ENCODE measurements around the gene COQ8A. TPM values are rescaled to one million over a fixed set of nuclear protein-coding genes. Genes with fewer than 3 reads are reported as not detected.

Gene COQ8A
- polyA plus RNA-seq, 1 donor = 38.7 TPM

- H3K27ac ChIP-seq (ENCODE audit: low read length) = no peak overlapping the region
- no CpG with 5 or more reads among the region's 6 CpGs for WGBS (ENCODE audit: insufficient coverage, low lambda C conversion rate)
- peaks cover 7% of the 10 kb centered on the region for H3K36me3 ChIP-seq (ENCODE audit: control insufficient read depth, insufficient read depth, low read length)
- no peak for DNase-seq
- no peak overlapping the region for H3K4me3 ChIP-seq (ENCODE audit: low read length)
- peaks cover 11% of the 10 kb centered on the region for H3K9me3 ChIP-seq (ENCODE audit: control insufficient read depth, low read depth, low read length)
- peaks cover 23% of the 10 kb centered on the region for H3K4me1 ChIP-seq (ENCODE audit: control insufficient read depth, insufficient read depth, low read length)
- no peaks in the 10 kb centered on the region for H3K27me3 ChIP-seq (ENCODE audit: control insufficient read depth, insufficient read depth, low read length)
These were observed 32.8 kb downstream of the COQ8A start for GRCh38 chr1:226972931-226973330.

GRCh38 chr1:226973371-226973897 is 33.3 kb downstream of the COQ8A start:
- peaks cover 8% of the 10 kb centered on the region for H3K36me3 ChIP-seq (ENCODE audit: control insufficient read depth, insufficient read depth, low read length)
- peaks cover 23% of the 10 kb centered on the region for H3K4me1 ChIP-seq (ENCODE audit: control insufficient read depth, insufficient read depth, low read length)
- no peaks in the 10 kb centered on the region for H3K27me3 ChIP-seq (ENCODE audit: control insufficient read depth, insufficient read depth, low read length)
- no CpG with 5 or more reads among the region's 5 CpGs for whole genome bisulfite sequencing (ENCODE audit: insufficient coverage, low lambda C conversion rate)
- H3K27ac ChIP-seq (ENCODE audit: low read length) = peak overlapping the region; percentile 67
- DNase-seq = no peak
- H3K9me3 ChIP-seq (ENCODE audit: control insufficient read depth, low read depth, low read length) = peaks cover 11% of the 10 kb centered on the region
- no peak overlapping the region for H3K4me3 ChIP-seq (ENCODE audit: low read length)

- H3K36me3 ChIP-seq (ENCODE audit: control insufficient read depth, insufficient read depth, low read length) = peaks cover 9% of the 10 kb centered on the region
- H3K27me3 ChIP-seq (ENCODE audit: control insufficient read depth, insufficient read depth, low read length) = no peaks in the 10 kb centered on the region
- no peak overlapping the region for H3K4me3 ChIP-seq (ENCODE audit: low read length)
- no CpG with 5 or more reads among the region's 11 CpGs for WGBS (ENCODE audit: insufficient coverage, low lambda C conversion rate)
- peaks cover 23% of the 10 kb centered on the region for H3K4me1 ChIP-seq (ENCODE audit: control insufficient read depth, insufficient read depth, low read length)
- peak in 1 of 2 donors; percentile 38 for DNase-seq
- peaks cover 11% of the 10 kb centered on the region for H3K9me3 ChIP-seq (ENCODE audit: control insufficient read depth, low read depth, low read length)
- H3K27ac ChIP-seq (ENCODE audit: low read length) = peak overlapping the region; percentile 67
These were observed 33.9 kb downstream of the COQ8A start for GRCh38 chr1:226973898-226974543.

GRCh38 chr1:226974544-226975258 is 34.6 kb downstream of the COQ8A start:
- Histone ChIP-seq H3K27ac (ENCODE audit: low read length) (peak overlapping the region; percentile 67), H3K36me3 (ENCODE audit: control insufficient read depth, insufficient read depth, low read length) (peaks cover 13% of the 10 kb centered on the region), H3K27me3 (ENCODE audit: control insufficient read depth, insufficient read depth, low read length) (no peaks in the 10 kb centered on the region), H3K4me3 (ENCODE audit: low read length) (no peak overlapping the region), H3K4me1 (ENCODE audit: control insufficient read depth, insufficient read depth, low read length) (peaks cover 23% of the 10 kb centered on the region), H3K9me3 (ENCODE audit: control insufficient read depth, low read depth, low read length) (peaks cover 11% of the 10 kb centered on the region)
- DNase-seq = peak; percentile 61 to 77
- WGBS (ENCODE audit: insufficient coverage, low lambda C conversion rate) = no CpG with 5 or more reads among the region's 14 CpGs

- peaks cover 23% of the 10 kb centered on the region for H3K4me1 ChIP-seq (ENCODE audit: control insufficient read depth, insufficient read depth, low read length)
- H3K36me3 ChIP-seq (ENCODE audit: control insufficient read depth, insufficient read depth, low read length) = peaks cover 17% of the 10 kb centered on the region
- no peak for DNase-seq
- H3K27ac ChIP-seq (ENCODE audit: low read length) = peak overlapping the region; percentile 67
- WGBS (ENCODE audit: insufficient coverage, low lambda C conversion rate) = no CpG with 5 or more reads among the region's 32 CpGs
- H3K27me3 ChIP-seq (ENCODE audit: control insufficient read depth, insufficient read depth, low read length) = no peaks in the 10 kb centered on the region
- H3K4me3 ChIP-seq (ENCODE audit: low read length) = no peak overlapping the region
- peaks cover 11% of the 10 kb centered on the region for H3K9me3 ChIP-seq (ENCODE audit: control insufficient read depth, low read depth, low read length)
These were observed 35.5 kb downstream of the COQ8A start for GRCh38 chr1:226975259-226976250.

GRCh38 chr1:226976276-226976977 is 36.3 kb downstream of the COQ8A start:
- peaks cover 8% of the 10 kb centered on the region for H3K9me3 ChIP-seq (ENCODE audit: control insufficient read depth, low read depth, low read length)
- no peak overlapping the region for H3K4me3 ChIP-seq (ENCODE audit: low read length)
- H3K4me1 ChIP-seq (ENCODE audit: control insufficient read depth, insufficient read depth, low read length) = peaks cover 23% of the 10 kb centered on the region
- no CpG with 5 or more reads among the region's 34 CpGs for WGBS (ENCODE audit: insufficient coverage, low lambda C conversion rate)
- H3K27me3 ChIP-seq (ENCODE audit: control insufficient read depth, insufficient read depth, low read length) = no peaks in the 10 kb centered on the region
- DNase-seq = no peak
- H3K36me3 ChIP-seq (ENCODE audit: control insufficient read depth, insufficient read depth, low read length) = peaks cover 22% of the 10 kb centered on the region
- H3K27ac ChIP-seq (ENCODE audit: low read length) = no peak overlapping the region

- no peaks in the 10 kb centered on the region for H3K27me3 ChIP-seq (ENCODE audit: control insufficient read depth, insufficient read depth, low read length)
- peaks cover 22% of the 10 kb centered on the region for H3K36me3 ChIP-seq (ENCODE audit: control insufficient read depth, insufficient read depth, low read length)
- H3K4me1 ChIP-seq (ENCODE audit: control insufficient read depth, insufficient read depth, low read length) = peaks cover 23% of the 10 kb centered on the region
- DNase-seq = no peak
- WGBS (ENCODE audit: insufficient coverage, low lambda C conversion rate) = no CpG with 5 or more reads among the region's 21 CpGs
- no peak overlapping the region for H3K4me3 ChIP-seq (ENCODE audit: low read length)
- no peak overlapping the region for H3K27ac ChIP-seq (ENCODE audit: low read length)
- H3K9me3 ChIP-seq (ENCODE audit: control insufficient read depth, low read depth, low read length) = peaks cover 4% of the 10 kb centered on the region
These were observed 37.0 kb downstream of the COQ8A start for GRCh38 chr1:226976978-226977642.

- Histone ChIP-seq H3K9me3 (ENCODE audit: control insufficient read depth, low read depth, low read length) (peaks cover 3% of the 10 kb centered on the region), H3K27me3 (ENCODE audit: control insufficient read depth, insufficient read depth, low read length) (no peaks in the 10 kb centered on the region), H3K36me3 (ENCODE audit: control insufficient read depth, insufficient read depth, low read length) (peaks cover 28% of the 10 kb centered on the region), H3K27ac (ENCODE audit: low read length) (no peak overlapping the region), H3K4me1 (ENCODE audit: control insufficient read depth, insufficient read depth, low read length) (peaks cover 23% of the 10 kb centered on the region), H3K4me3 (ENCODE audit: low read length) (no peak overlapping the region)
- 97% methylated on average over 5 of the region's 20 CpGs for WGBS (ENCODE audit: insufficient coverage, low lambda C conversion rate)
- no peak for DNase-seq
These were observed 37.7 kb downstream of the COQ8A start for GRCh38 chr1:226977643-226978431.
